CD4-positive, alpha-beta T cell treated with Interleukin-4 for 1 hour (primary cell): ENCODE data around the gene NFIC.
"Not testable (repeated sequence)": the region's sequence is repeated elsewhere in the genome, so short reads cannot be mapped to it uniquely, and the experiment has no call there.

Experiments
- DNase-seq, 2 donors: peaks; one replicate each; pipeline ENCODE4 v3.0.0-alpha.2; 2020 to 2022

Gene NFIC

GRCh38 chr19:3401004-3401768 is 34.8 kb downstream of the NFIC start:
- DNase-seq: no peak

- DNase-seq: no peak
These were observed 36.5 kb downstream of the NFIC start for GRCh38 chr19:3402631-3403443.

GRCh38 chr19:3403489-3404323 is 37.3 kb downstream of the NFIC start:
- no peak for DNase-seq

GRCh38 chr19:3404324-3405260 is 38.2 kb downstream of the NFIC start:
- DNase-seq: no peak

GRCh38 chr19:3405261-3405653 is 38.9 kb downstream of the NFIC start:
- no peak for DNase-seq

GRCh38 chr19:3406571-3407111 is 40.3 kb downstream of the NFIC start:
- no peak for DNase-seq

GRCh38 chr19:3407556-3408516 is 41.5 kb downstream of the NFIC start:
- no peak for DNase-seq

- no peak for DNase-seq
These were observed 42.6 kb downstream of the NFIC start for GRCh38 chr19:3408996-3409345.

GRCh38 chr19:3409346-3410064 is 43.1 kb downstream of the NFIC start:
- DNase-seq: no peak

- no peak for DNase-seq
These were observed 45.3 kb downstream of the NFIC start for GRCh38 chr19:3411636-3412035.

GRCh38 chr19:3412066-3412465 is 45.7 kb downstream of the NFIC start:
- DNase-seq: no peak

GRCh38 chr19:3413796-3414327 is 47.5 kb downstream of the NFIC start:
- DNase-seq: no peak

GRCh38 chr19:3415695-3416094 is 49.3 kb downstream of the NFIC start:
- no peak for DNase-seq

GRCh38 chr19:3420244-3420755 is 53.9 kb downstream of the NFIC start:
- no peak for DNase-seq

- no peak for DNase-seq
These were observed 54.7 kb downstream of the NFIC start for GRCh38 chr19:3420909-3421619.

- DNase-seq: not testable (repeated sequence)
These were observed 55.3 kb downstream of the NFIC start for GRCh38 chr19:3421656-3422055.

- DNase-seq: no peak
These were observed 56.9 kb downstream of the NFIC start for GRCh38 chr19:3423183-3423829.

GRCh38 chr19:3426433-3426832 is 60.0 kb downstream of the NFIC start:
- no peak for DNase-seq
